Measurements from ENCODE around the gene KCNT2.

GRCh38 chr1:196623079-196623478, 14.8 kb upstream of the KCNT2 start:
- TF ChIP-seq CTCF (IDR thresholded peaks at IDR 0.05 in 2 of 3, conservative IDR thresholded peaks at IDR 0.05 in 1 of 3; ENCODE audit: borderline replicate concordance in 1 of 3, insufficient read depth in 1 of 3, low read depth in 2 of 3, low read length in 2 of 3) (no peak), EZH2 (IDR thresholded peaks at IDR 0.05) (no peak), REST (IDR thresholded peaks at IDR 0.05; ENCODE audit: low read depth) (no peak)

Data from HCT116 (cell line).